ENCODE measurements around the gene HACD3. TPM values are rescaled to one million over a fixed set of nuclear protein-coding genes. Genes with fewer than 3 reads are reported as not detected.

The HACD3 gene
- total RNA-seq, 4 donors from 2014 or later: 14.7 to 53.2 (median 32.9) TPM

- no peak for TF ChIP-seq POLR2A (IDR thresholded peaks at IDR 0.05)
- TF ChIP-seq CTCF (IDR thresholded peaks at IDR 0.05): no peak
- Histone ChIP-seq H3K27ac (peak overlapping the region in 3 of 4 donors; percentile 51 to 66 (median 60)), H3K4me3 (peak overlapping the region in 2 of 4 donors; percentile 13 to 25), H3K27me3 (no peaks in the 10 kb centered on the region), H3K36me3 (peaks cover 0 to 60% (median 21%) of the 10 kb centered on the region in 3 donors), H3K4me1 (peaks cover 6 to 54% (median 21%) of the 10 kb centered on the region in 3 donors), H3K9me3 (no peaks in the 10 kb centered on the region)
- 27 to 29% methylated on average over 9 to 10 of the region's 10 CpGs for WGBS, 2 donors
- intact Hi-C loops (cut with DNase I): no loop called here
- no peak for DNase-seq
Measured at GRCh38 chr15:65512807-65513416, 17.4 kb upstream of the HACD3 start.

GRCh38 chr15:65516997-65517865 is 13.0 kb upstream of the HACD3 start, which contains the start of gene DPP8:
Gene DPP8 (minus strand): TSS chr15:65517689. CDS start chr15:65512553, 5,136 bp downstream.
- Histone ChIP-seq H3K9me3 (no peaks in the 10 kb centered on the region), H3K27me3 (no peaks in the 10 kb centered on the region), H3K36me3 (peaks cover 0 to 19% (median 0%) of the 10 kb centered on the region in 3 donors), H3K27ac (peak within 1 kb of the TSS; percentile 90 to 97 (median 96)), H3K4me1 (peaks cover 6 to 50% (median 20%) of the 10 kb centered on the region in 3 donors), H3K4me3 (peak within 1 kb of the TSS; percentile 85 to 100 (median 100))
- intact Hi-C loops (cut with DNase I): no loop called here
- TF ChIP-seq CTCF (IDR thresholded peaks at IDR 0.05) (peak; percentile 53 to 96 (median 79)), POLR2A (IDR thresholded peaks at IDR 0.05) (peak in 3 of 4 donors; percentile 57 to 61 (median 57))
- 0 to 1% methylated on average over 18 of the region's 75 CpGs for WGBS, 2 donors
- peak; percentile 71 for DNase-seq

- Histone ChIP-seq H3K4me3 (peak overlapping the region in 3 of 4 donors; percentile 85 to 100 (median 100)), H3K27ac (peak overlapping the region; percentile 90 to 97 (median 96)), H3K27me3 (no peaks in the 10 kb centered on the region), H3K36me3 (peaks cover 0 to 13% (median 0%) of the 10 kb centered on the region in 3 donors), H3K4me1 (peaks cover 6 to 43% (median 15%) of the 10 kb centered on the region in 3 donors), H3K9me3 (no peaks in the 10 kb centered on the region)
- 21 to 33% methylated on average over 8 of the region's 8 CpGs for WGBS, 2 donors
- intact Hi-C loops (cut with DNase I): no loop called here
- TF ChIP-seq POLR2A (IDR thresholded peaks at IDR 0.05) (no peak), CTCF (IDR thresholded peaks at IDR 0.05) (no peak)
- no peak for DNase-seq
Measured at GRCh38 chr15:65517866-65518207, 12.4 kb upstream of the HACD3 start.

GRCh38 chr15:65518633-65519285 is 11.5 kb upstream of the HACD3 start:
- H3K36me3 ChIP-seq: peaks cover 0 to 13% (median 0%) of the 10 kb centered on the region in 3 donors
- H3K4me3 ChIP-seq: no peak overlapping the region
- H3K9me3 ChIP-seq: no peaks in the 10 kb centered on the region
- no peak for TF ChIP-seq CTCF (IDR thresholded peaks at IDR 0.05)
- TF ChIP-seq POLR2A (IDR thresholded peaks at IDR 0.05): no peak
- peaks cover 6 to 36% (median 15%) of the 10 kb centered on the region in 3 donors for H3K4me1 ChIP-seq
- intact Hi-C loops (cut with DNase I): no loop called here
- no peaks in the 10 kb centered on the region for H3K27me3 ChIP-seq
- DNase-seq: no peak
- WGBS, 2 donors: 71 to 80% methylated on average over 4 of the region's 4 CpGs
- no peak overlapping the region for H3K27ac ChIP-seq
